ENCODE results near the gene WNT7A.
"Not testable (repeated sequence)": the region's sequence is repeated elsewhere in the genome, so short reads cannot be mapped to it uniquely, and the experiment has no call there.

Gene WNT7A

GRCh38 chr3:13865581-13865980 is 14.3 kb downstream of the WNT7A start:
- no peak for DNase-seq (ENCODE audit: low spot score)

GRCh38 chr3:13865106-13865505 is 14.8 kb downstream of the WNT7A start:
- no peak for DNase-seq (ENCODE audit: low spot score)

DNA sequence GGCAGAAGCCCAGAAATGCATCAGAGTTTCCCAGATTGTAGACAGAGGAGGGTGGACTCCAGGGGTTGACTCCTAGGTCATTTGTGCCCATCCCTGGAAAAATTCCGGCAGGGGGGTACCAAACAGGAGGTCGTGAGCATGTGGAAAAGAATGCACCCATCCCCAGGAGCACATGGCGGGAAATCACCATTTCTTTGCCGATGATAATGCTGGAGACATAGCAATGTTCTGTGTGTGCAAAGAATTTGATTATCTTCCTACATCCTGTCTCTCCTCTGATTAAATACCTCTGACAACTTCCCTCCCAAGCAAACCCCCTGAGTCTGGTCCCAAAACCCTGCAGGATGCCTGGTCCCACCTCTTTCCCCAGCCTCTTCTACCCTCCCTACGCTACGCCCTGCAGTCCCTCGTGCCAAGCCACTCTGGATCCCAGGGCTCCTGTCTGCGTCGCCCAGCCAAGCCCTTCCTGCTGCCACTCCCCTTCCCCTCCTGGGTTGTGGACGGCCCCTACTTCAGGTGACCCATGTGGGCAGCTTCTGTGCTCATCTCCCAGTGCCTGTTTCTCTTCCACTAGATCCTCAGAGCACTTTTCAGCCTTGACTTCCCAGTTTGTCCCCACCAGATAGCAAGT is 15.8 kb downstream of the WNT7A start:
- no peak for DNase-seq (ENCODE audit: low spot score)

- DNase-seq (ENCODE audit: low spot score), result no peak
Observed at GRCh38 chr3:13863382-13863952, 16.4 kb downstream of the WNT7A start.

- no peak for DNase-seq (ENCODE audit: low spot score)
Observed at GRCh38 chr3:13861461-13861860, 18.4 kb downstream of the WNT7A start.

GRCh38 chr3:13860001-13860400 is 19.9 kb downstream of the WNT7A start:
- no peak for DNase-seq (ENCODE audit: low spot score)

DNA sequence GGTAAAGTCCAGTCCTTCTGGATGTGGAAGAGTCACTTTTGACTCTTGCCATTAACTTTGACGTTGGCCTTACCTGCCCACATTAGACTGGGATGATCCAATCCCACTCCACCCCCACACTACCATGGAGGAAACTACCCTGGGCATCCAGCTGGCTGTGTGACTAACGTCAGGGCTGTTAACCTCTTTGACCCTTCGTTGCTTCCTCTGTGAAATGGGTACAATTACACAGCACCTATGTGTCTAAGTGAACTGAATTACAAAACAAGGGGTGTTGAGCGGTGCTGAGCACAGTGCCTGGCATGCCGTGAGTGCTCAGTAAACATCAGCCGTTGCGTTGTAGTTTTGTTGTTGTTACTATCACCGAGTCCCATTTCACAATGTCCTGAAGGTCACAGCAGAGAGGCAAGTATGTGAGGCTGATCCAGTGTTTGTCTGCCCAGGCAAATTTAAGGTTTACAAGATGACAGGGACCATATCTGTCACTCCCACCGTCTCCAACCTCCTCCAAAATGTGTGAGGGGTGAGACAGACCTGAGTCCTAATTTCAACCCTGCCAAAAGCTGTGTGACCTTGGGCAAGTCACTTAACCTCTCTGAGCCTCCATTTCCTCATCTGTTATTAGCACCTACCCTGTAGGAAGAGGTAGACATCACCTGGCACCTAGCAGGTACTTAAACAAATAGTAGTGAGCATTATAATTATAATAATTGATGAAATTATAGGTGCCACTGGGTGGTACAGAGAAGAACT is 20.9 kb downstream of the WNT7A start:
- DNase-seq (ENCODE audit: low spot score), result no peak

- DNase-seq (ENCODE audit: low spot score), result no peak
Observed at GRCh38 chr3:13857702-13858380, 22.0 kb downstream of the WNT7A start.

DNA sequence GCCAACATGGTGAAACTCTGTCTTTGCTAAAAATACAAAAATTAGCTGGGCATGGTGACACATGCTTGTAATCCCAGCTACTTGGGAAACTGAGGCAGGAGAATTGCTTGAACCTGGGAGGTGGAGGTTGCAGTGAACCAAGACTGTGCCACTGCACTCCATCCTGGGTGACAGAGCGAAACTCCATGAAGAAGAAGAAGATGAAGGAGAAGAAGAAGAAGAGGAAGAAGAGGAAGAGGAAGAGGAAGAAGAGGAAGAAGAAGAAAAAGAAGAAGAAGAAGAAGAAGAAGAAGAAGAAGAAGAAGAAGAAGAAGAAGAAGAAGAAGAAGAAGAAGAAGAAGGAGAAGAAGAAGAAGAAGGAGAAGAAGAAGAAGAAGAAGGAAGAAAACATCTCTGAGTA is 23.2 kb downstream of the WNT7A start:
- DNase-seq (ENCODE audit: low spot score), result not testable (repeated sequence)

- no peak for DNase-seq (ENCODE audit: low spot score)
Observed at GRCh38 chr3:13856006-13856405, 23.9 kb downstream of the WNT7A start.

DNA sequence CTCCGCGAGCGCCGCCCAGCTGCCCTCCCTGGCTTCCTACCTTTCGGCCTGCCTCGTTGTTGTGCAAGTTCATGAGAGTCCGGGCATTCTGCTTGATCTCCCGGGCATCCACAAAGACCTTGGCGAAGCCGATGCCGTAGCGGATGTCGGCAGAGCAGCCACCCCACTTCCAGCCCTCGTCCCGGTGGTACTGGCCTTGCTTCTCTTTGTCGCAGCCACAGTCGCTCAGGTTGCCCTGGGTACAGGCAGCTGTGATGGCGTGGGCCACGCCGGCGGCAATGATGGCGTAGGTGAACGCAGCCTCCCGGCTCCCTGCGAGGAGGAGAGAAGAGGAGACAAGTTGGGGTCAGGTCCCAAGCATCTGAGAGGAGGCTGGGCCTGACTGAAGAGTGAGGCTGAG is 25.4 kb downstream of the WNT7A start:
- DNase-seq (ENCODE audit: low spot score), result no peak

DNA sequence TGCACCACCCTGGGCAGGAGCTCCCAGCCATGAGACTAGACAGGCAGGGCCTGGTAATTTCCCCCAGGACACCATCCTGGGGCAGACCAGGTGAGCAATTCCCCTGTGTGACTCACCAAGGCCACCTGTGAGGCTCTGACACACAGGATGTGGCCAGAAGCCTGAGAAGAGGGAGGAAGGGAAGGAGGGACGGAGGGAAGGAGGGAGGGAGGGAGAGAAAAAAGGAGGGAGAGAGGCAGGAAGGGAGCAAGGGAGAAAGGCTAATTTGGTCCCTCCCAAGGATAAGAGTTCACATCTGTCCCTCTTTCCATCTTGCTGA is 25.9 kb downstream of the WNT7A start:
- no peak for DNase-seq (ENCODE audit: low spot score)

GRCh38 chr3:13853256-13853977 is 26.5 kb downstream of the WNT7A start:
- DNase-seq (ENCODE audit: low spot score), result no peak

GRCh38 chr3:13852638-13853009 is 27.2 kb downstream of the WNT7A start:
- no peak for DNase-seq (ENCODE audit: low spot score)

DNA sequence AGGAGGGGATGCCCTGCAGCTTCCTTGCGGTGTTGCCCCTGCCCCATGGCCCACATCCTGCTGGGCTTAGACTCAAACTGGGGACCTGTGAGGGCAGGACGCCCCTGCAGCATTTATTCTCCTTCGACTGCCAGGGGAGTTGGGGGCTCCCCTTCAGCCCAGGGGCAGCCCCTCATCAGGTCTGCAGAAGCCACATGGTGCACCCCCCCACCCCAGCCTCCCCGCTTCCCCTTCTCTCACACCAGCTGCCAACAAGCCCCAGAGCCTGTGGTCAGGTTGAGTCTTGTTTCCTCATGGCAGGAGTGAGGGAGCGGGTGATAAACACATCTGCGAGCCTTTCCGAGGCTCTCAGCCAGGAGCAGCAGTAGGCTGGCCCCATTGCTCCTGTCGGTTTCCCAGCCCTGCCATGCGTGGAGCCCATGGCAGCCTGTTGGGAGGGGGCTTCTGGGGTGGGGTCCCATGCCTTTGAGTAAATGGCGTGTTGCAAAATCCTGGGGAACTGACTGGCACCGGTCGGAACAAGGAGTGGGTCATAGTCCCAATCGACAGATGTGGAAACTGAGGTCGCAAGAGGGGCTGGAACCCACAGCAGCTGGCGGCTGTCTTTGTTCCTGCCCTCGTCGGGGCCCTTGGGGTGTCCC is 27.8 kb downstream of the WNT7A start:
- DNase-seq (ENCODE audit: low spot score), result no peak

DNA sequence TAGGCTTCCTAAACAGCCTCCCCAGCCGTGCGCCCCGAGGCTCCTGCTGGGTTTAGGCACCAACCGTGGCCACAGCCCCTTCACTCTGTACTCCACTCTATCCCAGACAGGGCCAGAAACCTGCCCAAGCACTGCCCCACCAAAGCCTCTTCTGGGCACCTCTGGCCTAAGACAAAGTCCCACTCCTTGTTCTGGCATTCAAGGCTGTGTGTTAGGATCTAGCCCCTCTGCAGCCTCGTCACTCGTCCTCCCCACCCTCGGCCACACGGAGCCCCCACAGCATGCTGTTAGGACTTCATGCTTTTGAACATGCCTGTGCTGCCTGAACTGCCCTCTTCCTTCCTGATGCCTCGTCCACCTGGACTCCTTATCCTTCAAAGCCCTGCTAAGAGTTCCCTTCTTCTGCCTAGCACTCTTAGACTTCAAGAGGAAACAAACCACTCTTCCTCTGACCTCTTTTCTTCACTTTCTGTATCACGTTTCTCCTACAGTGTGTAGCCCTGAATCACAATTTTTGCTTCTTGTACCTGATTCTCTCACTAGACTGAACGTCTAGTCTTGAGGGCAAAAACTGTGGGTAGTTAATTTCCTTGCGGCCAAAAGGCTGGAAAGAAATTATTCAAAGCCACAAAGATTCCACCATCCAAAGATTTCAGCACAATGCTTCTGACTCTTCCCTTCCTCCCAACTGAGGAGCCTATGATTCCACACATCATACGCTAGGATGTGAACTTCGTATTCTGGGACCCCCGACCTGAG is 28.6 kb downstream of the WNT7A start:
- no peak for DNase-seq (ENCODE audit: low spot score)

DNA sequence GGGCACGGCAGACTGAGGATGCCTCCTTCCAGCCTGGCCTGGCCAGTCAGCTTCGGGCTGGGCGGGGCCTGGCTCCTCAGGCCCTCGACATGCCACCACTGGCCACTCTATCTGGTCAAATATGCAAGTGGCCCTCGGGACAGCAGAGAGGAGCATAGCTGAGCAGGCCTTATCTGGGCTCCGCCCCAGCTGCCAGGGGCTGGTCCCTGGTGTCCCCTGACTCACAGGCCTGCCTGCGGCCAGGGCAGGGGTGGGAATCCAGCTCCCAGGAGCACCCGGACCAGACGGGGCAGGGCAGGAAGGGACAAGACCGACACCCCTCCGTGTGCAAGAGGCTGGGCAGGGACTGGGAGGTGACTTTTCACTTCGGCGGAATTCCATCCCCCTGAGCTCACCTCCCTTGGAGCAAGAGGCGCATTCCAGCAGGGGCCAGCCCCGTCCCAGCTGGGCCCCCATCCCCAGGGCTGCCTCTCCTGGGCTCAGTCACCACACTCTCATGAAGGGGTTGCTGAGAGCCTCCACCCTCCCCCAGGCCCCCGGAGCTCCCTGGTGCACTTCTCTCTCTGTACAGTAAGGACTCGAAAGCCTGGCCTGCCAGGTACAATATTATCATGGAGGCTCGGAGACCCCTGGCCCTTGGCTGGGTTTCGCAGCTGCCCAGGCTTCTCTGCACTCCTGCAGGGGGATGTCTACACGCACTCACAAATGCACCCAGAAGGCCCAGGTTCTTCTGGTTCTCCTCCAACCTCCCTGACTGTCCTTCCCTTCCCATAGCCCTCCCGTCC is 29.5 kb downstream of the WNT7A start:
- DNase-seq (ENCODE audit: low spot score), result no peak

GRCh38 chr3:13849018-13849417 is 30.9 kb downstream of the WNT7A start:
- DNase-seq (ENCODE audit: low spot score), result no peak

- DNase-seq (ENCODE audit: low spot score), result no peak
Observed at GRCh38 chr3:13846716-13847570, 32.9 kb downstream of the WNT7A start.
